Peyer's patch (tissue), 4 donors: ENCODE data around the gene CAPN1. TPM values are rescaled to one million over a fixed set of nuclear protein-coding genes. Genes with fewer than 3 reads are reported as not detected.
"Not testable (repeated sequence)": the region's sequence is repeated elsewhere in the genome, so short reads cannot be mapped to it uniquely, and the experiment has no call there.

Source experiments
- DNase-seq, 3 donors: peaks; one replicate each; pipeline ENCODE4 v3.0.0-alpha.2; 2017 to 2019
- H3K27ac ChIP-seq, 4 donors: fragments of 200-600 bp; sonication (generic); one replicate each; pipeline ENCODE4 v1.5.1; 2016 to 2019
- H3K27me3 ChIP-seq, 2 donors: fragments of 200-600 bp; sonication (generic); one replicate each; pipeline ENCODE4 v1.5.1; 2019
- H3K36me3 ChIP-seq, 3 donors: fragments of 200-600 bp; sonication (generic); one replicate each; pipeline ENCODE4 v1.5.1; 2016 to 2019
- H3K4me1 ChIP-seq, 4 donors: fragments of 200-600 bp; sonication (generic); one replicate each; pipeline ENCODE4 v1.5.1; 2016 to 2019
- H3K4me3 ChIP-seq, 4 donors: fragments of 200-600 bp; sonication (generic); 1 replicate in 3 of 4; 2 replicates in 1 of 4; pipeline ENCODE4 v1.5.1; 2016 to 2019; ENCODE audit warnings: mild to moderate bottlenecking in 1 of 4
- H3K9me3 ChIP-seq, 4 donors: fragments of 200-600 bp; sonication (generic); one replicate each; pipeline ENCODE4 v1.5.1; 2016 to 2019; ENCODE audit warnings: mild to moderate bottlenecking in 1 of 4
- CTCF ChIP-seq, 6 experiments: fragments of 450-650 bp in 4 of 6; fragments of 200-600 bp in 2 of 6; sonication (generic) in 1 of 6; IDR thresholded peaks; one replicate each; pipeline ENCODE4 v1.5.1; 2017 to 2019; ENCODE audit warnings: antibody characterized with exemption in 6 of 6, mild to moderate bottlenecking in 3 of 6, moderate library complexity in 1 of 6
- POLR2A ChIP-seq, 2 donors: fragments of 450-650 bp; IDR thresholded peaks; one replicate each; pipeline ENCODE4 v1.5.1; 2017; ENCODE audit warnings: antibody characterized with exemption in 2 of 2, mild to moderate bottlenecking in 2 of 2, moderate library complexity in 2 of 2
- total RNA-seq, 4 donors: library from RNA; depleted of rRNA; stranded (reverse); fragments of >200 nt; gene quantifications; one replicate each; pipeline ENCODE4 v1.1.0, GENCODE V29; 2016

The CAPN1 gene
- total RNA-seq, 4 donors from 2014 or later = 320 to 598 (median 559) TPM

GRCh38 chr11:65224930-65225278, 43.2 kb downstream of the CAPN1 start:
- no peaks in the 10 kb centered on the region for H3K36me3 ChIP-seq
- H3K27ac ChIP-seq = no peak overlapping the region
- no peaks in the 10 kb centered on the region for H3K27me3 ChIP-seq

GRCh38 chr11:65225279-65226102, 43.8 kb downstream of the CAPN1 start:
- DNase-seq = peak; percentile 64 to 83 (median 66)
- no peak for TF ChIP-seq POLR2A (IDR thresholded peaks at IDR 0.05)
- peak; percentile 15 to 56 (median 42) for TF ChIP-seq CTCF (IDR thresholded peaks at IDR 0.05)
- H3K27ac ChIP-seq = peak overlapping the region in 1 of 4 donors; percentile 42
- no peaks in the 10 kb centered on the region for H3K9me3 ChIP-seq
- peaks cover 0 to 16% (median 3%) of the 10 kb centered on the region in 4 donors for H3K4me1 ChIP-seq
- peak overlapping the region; percentile 16 to 52 (median 50) for H3K4me3 ChIP-seq
- no peaks in the 10 kb centered on the region for H3K27me3 ChIP-seq
- H3K36me3 ChIP-seq = no peaks in the 10 kb centered on the region

More at GRCh38 chr11:65224930-65225278, 43.2 kb downstream of the CAPN1 start:
- no peak for TF ChIP-seq POLR2A (IDR thresholded peaks at IDR 0.05)
- TF ChIP-seq CTCF (IDR thresholded peaks at IDR 0.05) = no peak
- Histone ChIP-seq H3K4me3 (no peak overlapping the region), H3K4me1 (peaks cover 0 to 16% (median 3%) of the 10 kb centered on the region in 4 donors), H3K9me3 (no peaks in the 10 kb centered on the region)
- peak in 1 of 3 donors; percentile 61 for DNase-seq

DNA sequence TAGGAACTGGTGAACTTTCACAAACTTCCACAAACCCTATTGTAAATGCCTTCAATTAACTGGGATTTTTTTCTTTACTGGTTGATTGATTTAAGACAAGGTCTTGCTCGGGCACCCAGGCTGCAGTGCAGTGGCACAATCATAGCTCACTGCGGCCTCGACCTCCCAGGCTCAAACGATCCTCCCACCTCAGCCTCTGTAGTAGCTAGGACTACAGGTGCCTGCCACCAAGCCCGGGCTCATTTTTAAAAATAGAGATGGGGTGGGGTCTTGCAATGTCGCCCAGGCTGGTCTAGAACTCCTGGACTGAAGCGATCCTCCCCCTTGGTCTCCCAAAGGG, 44.3 kb downstream of the CAPN1 start:
- Histone ChIP-seq H3K36me3 (no peaks in the 10 kb centered on the region), H3K9me3 (no peaks in the 10 kb centered on the region), H3K4me3 (peak overlapping the region; percentile 16 to 52 (median 50)), H3K4me1 (peaks cover 0 to 16% (median 3%) of the 10 kb centered on the region in 4 donors), H3K27ac (no peak overlapping the region), H3K27me3 (no peaks in the 10 kb centered on the region)
- TF ChIP-seq CTCF (IDR thresholded peaks at IDR 0.05) = no peak
- TF ChIP-seq POLR2A (IDR thresholded peaks at IDR 0.05) = no peak
- DNase-seq = no peak

DNA sequence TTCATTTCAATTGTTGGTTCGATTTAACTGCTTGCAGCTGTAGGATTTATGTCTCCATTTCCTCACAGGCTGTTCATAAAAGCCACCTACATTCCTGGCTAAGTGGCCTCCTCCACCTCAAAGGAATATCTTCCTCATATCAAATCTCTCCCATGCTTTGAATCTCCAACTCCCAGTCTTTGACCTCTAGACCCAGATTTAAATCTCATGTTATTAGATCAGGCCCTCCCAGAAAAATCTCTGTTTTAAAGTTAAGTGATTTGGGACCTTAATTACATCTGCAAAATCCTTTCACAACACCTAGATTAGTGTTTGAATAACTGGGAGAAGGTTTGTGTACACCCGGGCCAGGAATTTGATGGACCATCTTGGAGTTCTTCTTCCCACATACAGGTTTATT, 46.2 kb downstream of the CAPN1 start:
- H3K36me3 ChIP-seq = no peaks in the 10 kb centered on the region
- H3K27ac ChIP-seq = no peak overlapping the region
- no peak for TF ChIP-seq CTCF (IDR thresholded peaks at IDR 0.05)
- TF ChIP-seq POLR2A (IDR thresholded peaks at IDR 0.05) = no peak
- H3K9me3 ChIP-seq = no peaks in the 10 kb centered on the region
- no peak for DNase-seq
- H3K4me3 ChIP-seq = no peak overlapping the region
- H3K4me1 ChIP-seq = peaks cover 0 to 16% (median 3%) of the 10 kb centered on the region in 4 donors
- no peaks in the 10 kb centered on the region for H3K27me3 ChIP-seq

DNA sequence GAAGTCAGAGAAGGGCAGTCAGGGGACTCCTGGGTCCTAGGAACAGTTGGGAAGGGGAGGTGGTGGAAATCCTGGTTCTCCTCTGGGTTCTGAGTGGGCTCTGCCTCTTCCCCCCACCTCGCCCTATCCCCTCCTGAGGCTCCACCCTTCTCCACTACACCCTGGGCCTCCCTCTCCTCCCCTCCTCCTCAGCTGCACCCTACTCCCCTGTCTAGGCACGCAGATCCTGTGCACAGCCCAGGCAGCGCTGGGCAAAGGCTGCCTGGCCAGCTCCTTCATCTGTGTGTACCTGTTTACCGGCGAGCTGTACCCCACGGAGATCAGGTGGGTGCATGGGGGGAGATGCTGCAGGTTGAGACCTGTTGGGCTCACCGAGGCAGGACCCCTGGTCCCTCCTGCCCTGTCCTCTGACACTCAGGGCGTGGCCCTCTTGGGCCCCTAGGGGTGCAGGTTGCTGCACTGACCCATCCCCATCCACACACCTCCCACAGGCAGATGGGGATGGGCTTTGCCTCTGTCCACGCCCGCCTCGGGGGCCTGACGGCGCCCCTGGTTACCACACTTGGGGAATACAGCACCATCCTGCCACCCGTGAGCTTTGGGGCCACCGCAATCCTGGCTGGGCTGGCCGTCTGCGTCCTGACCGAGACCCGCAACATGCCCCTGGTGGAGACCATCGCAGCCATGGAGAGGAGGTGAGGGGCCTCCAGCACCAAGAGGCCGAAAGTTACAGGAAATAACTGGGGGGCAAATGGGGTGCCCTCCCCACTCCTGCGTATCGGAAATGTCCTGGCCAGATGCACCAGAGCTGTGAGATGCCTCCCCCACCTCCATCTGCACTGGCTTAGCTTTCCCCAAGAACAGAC, 54.7 kb downstream of the CAPN1 start:
- TF ChIP-seq CTCF (IDR thresholded peaks at IDR 0.05) (no peak), POLR2A (IDR thresholded peaks at IDR 0.05) (no peak)
- no peaks in the 10 kb centered on the region for H3K4me1 ChIP-seq
- no peaks in the 10 kb centered on the region for H3K9me3 ChIP-seq
- H3K27ac ChIP-seq = no peak overlapping the region
- H3K36me3 ChIP-seq = no peaks in the 10 kb centered on the region
- no peak overlapping the region for H3K4me3 ChIP-seq
- DNase-seq = no peak
- H3K27me3 ChIP-seq = no peaks in the 10 kb centered on the region

- not testable (repeated sequence) for H3K27ac ChIP-seq, H3K9me3 ChIP-seq, DNase-seq, H3K4me3 ChIP-seq, H3K36me3 ChIP-seq, H3K27me3 ChIP-seq, H3K4me1 ChIP-seq
Measured at GRCh38 chr11:65238302-65238701, 56.6 kb downstream of the CAPN1 start.
